A549 (cell line): ENCODE measurements around the gene RIN1. TPM values are rescaled to one million over a fixed set of nuclear protein-coding genes. Genes with fewer than 3 reads are reported as not detected.
A peak's percentile ranks its signal among the peaks of the same experiment; 100 is the strongest.

Experiments used
- ATAC-seq, 2 experiments: fragments of 200-7000 bp in 1 of 2; fragments of >200 bp in 1 of 2; cut with Nextera tagmentation in 1 of 2; cut with Tn5 transposase in 1 of 2; 3 replicates each; pipeline versions ENCODE4 v1.8.0 to v1.9.1; 2018 to 2020; ENCODE audit warnings: mild to moderate bottlenecking in 1 of 2, moderate library complexity in 1 of 2
- CTCF ChIA-PET: fragments of 300-600 bp; sonication (Branson Sonifier 250); formaldehyde crosslinking; extraction: SDS; loops from one replicate; lab custom pipeline; 2021; ENCODE audit warnings: antibody characterized with exemption, inconsistent platforms; lab: Yijun Ruan, JAX
- POLR2A ChIA-PET: fragments of 350-600 bp; formaldehyde crosslinking; extraction: SDS; loops from one replicate; lab custom pipeline; 2021; ENCODE audit warnings: antibody characterized with exemption, inconsistent platforms; lab: Yijun Ruan, JAX
- DNase-seq, 2 experiments: peaks; one replicate each; pipeline versions ENCODE4 v3.0.0 to v3.0.0-alpha.2; 2011 to 2016; ENCODE audit warnings: low read depth in 1 of 2, low spot score in 1 of 2
- FAIRE-seq: peaks from 2 replicates; lab custom pipeline; 2011; peaks lifted over from hg19 to GRCh38; lab: Jason Lieb, UNC
- H3K27ac ChIP-seq, 2 experiments: fragments of >200 bp; sonication (Bioruptor Twin); formaldehyde crosslinking; 3 replicates each; pipeline ENCODE4 v1.5.1; 2016 to 2017
- H3K4me1 ChIP-seq: fragments of >200 bp; sonication (Bioruptor Twin); formaldehyde crosslinking; 3 replicates; pipeline ENCODE4 v1.6.1; 2016
- H3K4me2 ChIP-seq: fragments of >200 bp; sonication (Bioruptor Twin); formaldehyde crosslinking; 3 replicates; pipeline ENCODE4 v1.6.1; 2016
- H3K4me3 ChIP-seq: fragments of >200 bp; sonication (Bioruptor Twin); formaldehyde crosslinking; 3 replicates; pipeline ENCODE4 v1.5.1; 2016
- H3K9me3 ChIP-seq: fragments of >200 bp; sonication (Bioruptor Twin); formaldehyde crosslinking; 3 replicates; pipeline ENCODE4 v1.6.1; 2016
- BHLHE40 ChIP-seq: IDR thresholded peaks from 2 replicates; pipeline ENCODE4 v1.6.1; 2012; ENCODE audit warnings: low read depth, low read length, inconsistent platforms
- CBX2 ChIP-seq: fragments of 200-600 bp; sonication (generic); IDR thresholded peaks from 2 replicates; pipeline ENCODE4 v1.6.1; 2016; ENCODE audit warnings: low read depth, mild to moderate bottlenecking, borderline replicate concordance
- CBX8 ChIP-seq: fragments of 200-600 bp; sonication (generic); IDR thresholded peaks from 2 replicates; pipeline ENCODE4 v1.6.1; 2016
- CEBPB ChIP-seq, 2 experiments: fragments of >200 bp in 1 of 2; sonication (Bioruptor Twin) in 1 of 2; formaldehyde crosslinking in 1 of 2; IDR thresholded peaks; 2 replicates each; pipeline ENCODE4 v1.6.1; 2012 to 2016
- ESRRA ChIP-seq: fragments of 150-350 bp; IDR thresholded peaks from 2 replicates; pipeline ENCODE4 v1.6.1; 2014; ENCODE audit warnings: mild to moderate bottlenecking, low read length, borderline replicate concordance
- GATA3 ChIP-seq: IDR thresholded peaks from 2 replicates; pipeline ENCODE4 v1.6.1; 2012; ENCODE audit warnings: borderline replicate concordance
- HDAC2 ChIP-seq: fragments of 200-600 bp; sonication (generic); IDR thresholded peaks from 2 replicates; pipeline ENCODE4 v1.6.1; 2016
- HEYL ChIP-seq: fragments of 250-450 bp; sonication (Bioruptor Pico); IDR thresholded peaks from 2 replicates; pipeline ENCODE4 v1.8.0; 2021; ENCODE audit warnings: mild to moderate bottlenecking, moderate library complexity
- HOXA7 ChIP-seq: fragments of 250-450 bp; sonication (Bioruptor Pico); IDR thresholded peaks from 2 replicates; pipeline ENCODE4 v1.5.0; 2020; ENCODE audit warnings: mild to moderate bottlenecking, moderate library complexity
- JUN ChIP-seq, 2 experiments: fragments of >200 bp; sonication (Bioruptor Twin); formaldehyde crosslinking; IDR thresholded peaks; 2 replicates in 1 of 2; 3 replicates in 1 of 2; pipeline ENCODE4 v1.6.1; 2016 to 2017
- JUNB ChIP-seq: fragments of >200 bp; sonication (Bioruptor Twin); formaldehyde crosslinking; IDR thresholded peaks from 2 replicates; pipeline ENCODE4 v1.6.1; 2016
- KDM5A ChIP-seq: fragments of 200-600 bp; sonication (generic); IDR thresholded peaks from 2 replicates; pipeline ENCODE4 v1.6.1; 2016; ENCODE audit warnings: antibody characterized with exemption, mild to moderate bottlenecking
- MAFK ChIP-seq: fragments of 450-650 bp; IDR thresholded peaks from 2 replicates; pipeline ENCODE4 v1.6.1; 2014; ENCODE audit not compliant: partially characterized antibody
- MAZ ChIP-seq: fragments of 150-350 bp; IDR thresholded peaks from 2 replicates; pipeline ENCODE4 v1.6.1; 2014; ENCODE audit warnings: antibody characterized with exemption, low read depth, low read length, borderline replicate concordance
- MYC ChIP-seq: IDR thresholded peaks from 2 replicates; pipeline ENCODE4 v1.6.1; 2012; ENCODE audit warnings: mild to moderate bottlenecking, inconsistent platforms, low read length, improper control_type of control experiment, borderline replicate concordance
- NFE2L2 ChIP-seq: fragments of 150-350 bp; conservative IDR thresholded peaks from 2 replicates; pipeline ENCODE4 v1.6.1; 2014; ENCODE audit warnings: low read length
- NPAS2 ChIP-seq: fragments of 250-450 bp; sonication (Bioruptor Pico); IDR thresholded peaks from 2 replicates; pipeline ENCODE4 v1.8.0; 2022; ENCODE audit warnings: mild to moderate bottlenecking, moderate library complexity, borderline replicate concordance
- POLR2A ChIP-seq: IDR thresholded peaks from 2 replicates; pipeline ENCODE4 v1.6.1; 2012; ENCODE audit warnings: mild to moderate bottlenecking, low read length
- RAD21 ChIP-seq, 2 experiments: fragments of >200 bp in 1 of 2; sonication (Bioruptor Twin) in 1 of 2; formaldehyde crosslinking in 1 of 2; IDR thresholded peaks in 1 of 2; conservative IDR thresholded peaks in 1 of 2; 2 replicates in 1 of 2; 3 replicates in 1 of 2; pipeline ENCODE4 v1.6.1; 2012 to 2018; ENCODE audit warnings: inconsistent platforms in 1 of 2
- RARB ChIP-seq: fragments of 250-450 bp; sonication (Bioruptor Pico); IDR thresholded peaks from 2 replicates; pipeline ENCODE4 v1.8.0; 2021; ENCODE audit warnings: mild to moderate bottlenecking, moderate library complexity
- WGBS: methylation state at CpG from one replicate; pipeline ENCODE4 v1.1.6; 2017; ENCODE audit errors: missing lambda C conversion rate; 5-methylcytosine and 5-hydroxymethylcytosine counted together
- polyA plus RNA-seq, 4 experiments: library from polyadenylated mRNA; depleted of rRNA in 3 of 4; stranded (reverse); fragments of >200 nt; fragmentation: RNase III in 1 of 4; extraction: RNeasy Plus Mini Kit Qiagen cat#74134 plus additional on column Dnase treatment in 1 of 4; gene quantifications; 2 replicates in 3 of 4; 3 replicates in 1 of 4; pipeline ENCODE4 v1.2.3, GENCODE V29; 2011 to 2017
- TF ChIP-seq, protein P1 (sequence below): IDR thresholded peaks from 2 replicates; pipeline ENCODE4 v1.6.1; 2012
- TF ChIP-seq, protein P2 (sequence below): fragments of 450-650 bp; IDR thresholded peaks from 2 replicates; pipeline ENCODE4 v1.6.1; 2014; ENCODE audit warnings: antibody characterized with exemption

The RIN1 gene
- polyA plus RNA-seq, 2 of the 4 experiments (the other 2 are of a cell fraction), result 2.0 to 9.3 TPM

DNA sequence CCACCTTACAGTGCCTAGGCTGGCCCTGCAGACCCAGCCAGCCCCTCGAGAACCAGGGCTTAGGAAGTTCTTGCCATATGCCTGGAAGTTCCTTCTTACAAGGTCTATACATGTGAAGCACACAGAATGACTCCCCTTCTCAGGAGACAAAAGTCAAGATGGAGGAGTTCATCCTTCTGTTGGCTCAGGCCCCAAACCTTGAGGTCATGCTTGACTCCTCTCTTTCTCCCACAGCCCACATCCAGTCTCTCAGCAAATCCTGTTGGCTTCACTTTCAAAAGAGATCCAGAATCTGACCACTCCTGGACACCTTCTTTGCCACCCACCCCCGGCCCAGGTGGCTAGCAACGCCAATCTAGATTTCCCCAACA, 17.6 kb downstream of the RIN1 start:
- Histone ChIP-seq H3K27ac (peak overlapping the region; percentile 62 to 79), H3K9me3 (no peaks in the 10 kb centered on the region), H3K4me1 (peaks cover 17% of the 10 kb centered on the region), H3K4me3 (no peak overlapping the region), H3K4me2 (peak overlapping the region; percentile 52; the same call in 2 of the 3 replicates)
- DNase-seq, result no peak
- WGBS, result 44% methylated on average over 1 of the region's 3 CpGs
- ChIA-PET POLR2A (no interaction called here), CTCF (interaction anchor here (0.5 to 12.2 kb wide), 3 partner anchors 8 to 95 kb away, joined by 3 to 247 read pairs (median 10); partner anchors contain the start of gene RIN1)
- TF ChIP-seq POLR2A (no peak), BHLHE40 (no peak), RARB (CRISPR knock-in tag) (no peak), NFE2L2 (no peak), MAFK (no peak), JUNB (no peak)
- ATAC-seq, result no peak
- FAIRE-seq, result no peak

- POLR2A ChIA-PET, result no interaction called here
- peaks cover 23% of the 10 kb centered on the region for H3K4me1 ChIP-seq
- no peaks in the 10 kb centered on the region for H3K9me3 ChIP-seq
- 53% methylated on average over 14 of the region's 16 CpGs for WGBS
- H3K4me2 ChIP-seq, result peak overlapping the region; percentile 52
- H3K27ac ChIP-seq, result peak overlapping the region; percentile 62 to 79
- no peak for FAIRE-seq
- CTCF ChIA-PET, result interaction anchor here (2.7 to 12.2 kb wide), 2 partner anchors 9 to 15 kb away, joined by 10 to 247 read pairs; partner anchors contain the start of gene RIN1
- no peak for DNase-seq
- no peak overlapping the region for H3K4me3 ChIP-seq
- no peak for TF ChIP-seq MYC
- peak; percentile 86 to 94 for TF ChIP-seq CEBPB (IDR thresholded peaks at IDR 0.05)
- peak; percentile 72 for TF ChIP-seq MAFK
- TF ChIP-seq, all 56 proteins: peak for 2
- ATAC-seq, result peak; percentile 6 to 19; a peak in 2 of 6 replicates
Observed at GRCh38 chr11:66317723-66318599, 18.3 kb downstream of the RIN1 start.

DNA sequence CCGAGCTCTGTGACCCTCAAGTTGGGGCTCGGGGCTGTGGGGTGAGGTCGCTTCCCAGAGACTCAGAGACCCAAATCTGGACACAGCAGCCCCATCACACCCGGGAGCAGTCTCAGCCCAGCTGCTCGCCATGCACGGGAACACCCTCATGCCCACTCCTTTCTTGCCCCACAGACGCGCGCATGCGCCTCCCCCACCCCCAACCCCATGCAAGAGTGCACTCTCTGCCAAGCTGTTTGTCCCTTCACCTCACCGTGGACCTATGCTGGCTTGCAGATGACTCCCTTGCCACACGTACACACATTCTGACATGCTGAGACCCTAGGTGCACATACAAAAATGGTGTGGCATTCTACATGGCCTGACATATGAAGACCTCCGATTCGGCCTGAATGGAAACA, 18.9 kb downstream of the RIN1 start:
- DNase-seq (no peak), ATAC-seq (no peak)
- peaks cover 24% of the 10 kb centered on the region for H3K4me1 ChIP-seq
- no peak overlapping the region for H3K4me3 ChIP-seq
- WGBS, result 76% methylated on average over 14 of the region's 14 CpGs
- CTCF ChIA-PET, result interaction anchor here (2.7 to 12.2 kb wide), 2 partner anchors 9 to 15 kb away, joined by 10 to 247 read pairs; partner anchors contain the start of gene RIN1
- peak overlapping the region; percentile 62 to 79; a peak in 5 of 6 replicates for H3K27ac ChIP-seq
- peak overlapping the region; percentile 52; the same call in 1 of the 3 replicates for H3K4me2 ChIP-seq
- POLR2A ChIA-PET, result interaction anchor here (1.0 kb wide), 1 partner anchor 19 kb away, joined by 3 read pairs; the partner anchor contains the start of gene RIN1
- TF ChIP-seq MAZ (no peak), MYC (no peak), RAD21 (conservative IDR thresholded peaks at IDR 0.05 in 1 of 2, IDR thresholded peaks at IDR 0.05 in 1 of 2) (no peak), NPAS2 (CRISPR knock-in tag) (no peak), HEYL (no peak)
- TF ChIP-seq, protein P1, sequence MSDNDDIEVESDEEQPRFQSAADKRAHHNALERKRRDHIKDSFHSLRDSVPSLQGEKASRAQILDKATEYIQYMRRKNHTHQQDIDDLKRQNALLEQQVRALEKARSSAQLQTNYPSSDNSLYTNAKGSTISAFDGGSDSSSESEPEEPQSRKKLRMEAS, result no peak
- TF ChIP-seq, all 56 proteins: peak for 0
- no peaks in the 10 kb centered on the region for H3K9me3 ChIP-seq
- FAIRE-seq, result no peak

DNA sequence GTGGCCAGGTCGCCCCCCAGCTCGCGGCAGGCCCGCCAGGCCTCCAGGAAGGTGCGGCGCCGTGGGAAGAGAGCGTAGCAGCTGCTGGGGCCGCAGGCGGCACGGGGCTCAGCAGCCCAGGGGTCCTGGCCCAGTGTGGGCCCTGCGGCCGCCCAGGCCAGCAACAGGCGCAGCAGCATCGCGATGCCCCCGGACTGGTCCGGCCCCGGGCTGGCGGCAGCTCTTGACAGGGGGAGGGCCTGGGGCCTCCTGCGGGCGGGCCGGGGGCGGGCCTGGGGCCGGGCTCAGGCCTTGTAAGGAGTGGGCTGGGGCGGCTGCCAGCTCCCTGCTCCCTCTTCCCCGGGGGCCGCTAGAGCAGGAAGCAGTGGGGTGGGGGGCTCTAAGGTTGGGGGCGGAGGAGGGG, 19.4 kb downstream of the RIN1 start, which contains the start of gene CD248:
Gene CD248, minus strand, starts transcription at position 196 of the 403 bp plus-strand sequence. Its CDS starts 17 bp downstream, at position 179.
- WGBS, result no CpG with 5 or more reads among the region's 29 CpGs
- FAIRE-seq (no peak), DNase-seq (no peak), ATAC-seq (no peak)
- ChIA-PET POLR2A (interaction anchor here (1.0 kb wide), 1 partner anchor 19 kb away, joined by 3 read pairs; the partner anchor contains the start of gene RIN1), CTCF (interaction anchor here (2.7 to 12.2 kb wide), 2 partner anchors 10 to 16 kb away, joined by 10 to 247 read pairs; partner anchors contain the start of gene RIN1)
- H3K4me1 ChIP-seq, result peaks cover 24% of the 10 kb centered on the region
- peak within 1 kb of the TSS; percentile 52; the same call in 2 of the 3 replicates for H3K4me2 ChIP-seq
- H3K9me3 ChIP-seq, result no peaks in the 10 kb centered on the region
- TF ChIP-seq GATA3, result no peak
- TF ChIP-seq, protein P2, sequence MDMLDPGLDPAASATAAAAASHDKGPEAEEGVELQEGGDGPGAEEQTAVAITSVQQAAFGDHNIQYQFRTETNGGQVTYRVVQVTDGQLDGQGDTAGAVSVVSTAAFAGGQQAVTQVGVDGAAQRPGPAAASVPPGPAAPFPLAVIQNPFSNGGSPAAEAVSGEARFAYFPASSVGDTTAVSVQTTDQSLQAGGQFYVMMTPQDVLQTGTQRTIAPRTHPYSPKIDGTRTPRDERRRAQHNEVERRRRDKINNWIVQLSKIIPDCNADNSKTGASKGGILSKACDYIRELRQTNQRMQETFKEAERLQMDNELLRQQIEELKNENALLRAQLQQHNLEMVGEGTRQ, result no peak
- TF ChIP-seq HOXA7 (CRISPR knock-in tag), result no peak
- TF ChIP-seq JUN (IDR thresholded peaks at IDR 0.05), result no peak
- TF ChIP-seq NPAS2 (CRISPR knock-in tag), result no peak
- TF ChIP-seq ESRRA, result no peak
- no peak for TF ChIP-seq CBX8
- TF ChIP-seq KDM5A, result no peak
- no peak for TF ChIP-seq CBX2
- no peak for TF ChIP-seq HDAC2
- no peak within 1 kb of the TSS for H3K4me3 ChIP-seq
- peak within 1 kb of the TSS; percentile 62 to 79; a peak in 5 of 6 replicates for H3K27ac ChIP-seq
